HCT116 (cell line): ENCODE results near the gene DDHD1.

ENCODE experiments used
- ATF3 ChIP-seq: IDR thresholded peaks from 2 replicates; pipeline ENCODE4 v1.6.1; 2012
- CEBPB ChIP-seq: IDR thresholded peaks from 2 replicates; pipeline ENCODE4 v1.6.1; 2012; ENCODE audit warnings: low read depth
- CTCF ChIP-seq, 3 experiments: fragments of 200-600 bp in 1 of 3; sonication (generic) in 1 of 3; IDR thresholded peaks in 2 of 3; conservative IDR thresholded peaks in 1 of 3; 2 replicates each; pipeline ENCODE4 v1.5.1; 2012 to 2017; ENCODE audit warnings: low read depth in 2 of 3, low read length in 2 of 3, antibody characterized with exemption in 1 of 3, borderline replicate concordance in 1 of 3, control low read depth in 1 of 3, mild to moderate bottlenecking in 1 of 3, mixed read lengths in 1 of 3, mixed run types in 1 of 3, moderate library complexity in 1 of 3; ENCODE audit not compliant: insufficient read depth in 1 of 3
- EZH2 ChIP-seq: fragments of 200-600 bp; sonication (generic); IDR thresholded peaks from 2 replicates; pipeline ENCODE4 v1.6.1; 2017; ENCODE audit warnings: antibody characterized with exemption, mixed run types
- EZH2phosphoT487 ChIP-seq: fragments of 200-600 bp; IDR thresholded peaks from 2 replicates; pipeline ENCODE4 v1.6.1; 2018; ENCODE audit warnings: antibody characterized with exemption, borderline replicate concordance
- FOSL1 ChIP-seq: IDR thresholded peaks from 2 replicates; pipeline ENCODE4 v1.6.1; 2012; ENCODE audit warnings: low read depth
- POLR2A ChIP-seq: IDR thresholded peaks from 2 replicates; pipeline ENCODE4 v1.7.0; 2011; ENCODE audit warnings: borderline replicate concordance; ENCODE audit not compliant: insufficient read depth, insufficient read length; ENCODE audit errors: extremely low read depth
- POLR2AphosphoS5 ChIP-seq: IDR thresholded peaks from 2 replicates; pipeline ENCODE4 v1.6.1; 2011; ENCODE audit warnings: mild to moderate bottlenecking, low read depth, low read length, moderate library complexity
- RAD21 ChIP-seq: IDR thresholded peaks from 2 replicates; pipeline ENCODE4 v1.6.1; 2012; ENCODE audit warnings: low read depth, mild to moderate bottlenecking
- REST ChIP-seq: IDR thresholded peaks from 2 replicates; pipeline ENCODE4 v1.6.1; 2012; ENCODE audit warnings: low read depth
- SIN3A ChIP-seq: IDR thresholded peaks from 2 replicates; pipeline ENCODE4 v1.6.1; 2012; ENCODE audit warnings: low read depth
- YY1 ChIP-seq: IDR thresholded peaks from 2 replicates; pipeline ENCODE4 v1.6.1; 2011; ENCODE audit warnings: low read length, low read depth, moderate library complexity, mild to moderate bottlenecking; ENCODE audit not compliant: insufficient replicate concordance; ENCODE audit errors: extremely low read depth

- TF ChIP-seq POLR2AphosphoS5, result no peak
- no peak for TF ChIP-seq EZH2
- TF ChIP-seq POLR2A, result no peak
- no peak for TF ChIP-seq CTCF (IDR thresholded peaks at IDR 0.05 in 2 of 3, conservative IDR thresholded peaks at IDR 0.05 in 1 of 3; ENCODE audit: borderline replicate concordance in 1 of 3, insufficient read depth in 1 of 3, low read depth in 2 of 3, low read length in 2 of 3)
- no peak for TF ChIP-seq EZH2phosphoT487
- no peak for TF ChIP-seq REST
- TF ChIP-seq YY1, result no peak
- no peak for TF ChIP-seq SIN3A
- no peak for TF ChIP-seq CEBPB
- TF ChIP-seq ATF3, result no peak
- no peak for TF ChIP-seq RAD21
- no peak for TF ChIP-seq FOSL1
Measured at GRCh38 chr14:53174918-53175317, 21.8 kb upstream of the DDHD1 start.
